Measurements from ENCODE around the gene TYMP.
A peak's percentile ranks its signal among the peaks of the same experiment; 100 is the strongest.

The TYMP gene

GRCh38 chr22:50529416-50529896 lies 356 bp downstream of the TYMP start:
- Histone ChIP-seq H3K4me3 (peak overlapping the region; percentile 44 to 53), H3K36me3 (no peaks in the 10 kb centered on the region), H3K27ac (peak overlapping the region; percentile 57 to 69), H3K4me1 (peaks cover 0 to 57% (median 42%) of the 10 kb centered on the region in 4 donors), H3K27me3 (peaks cover 6 to 55% of the 10 kb centered on the region in 2 donors), H3K9me3 (no peaks in the 10 kb centered on the region)
- intact Hi-C loops (cut with DNase I; ENCODE audit: low total_unique reads): loop anchor here (5.0 kb wide), 1 partner anchor 53 kb away; the partner anchor contains the start of gene CHKB
- no peak for TF ChIP-seq CTCF (IDR thresholded peaks at IDR 0.05)
- no peak for DNase-seq

GRCh38 chr22:50528682-50529415 lies 963 bp downstream of the TYMP start:
- H3K4me1 ChIP-seq: peaks cover 0 to 63% (median 48%) of the 10 kb centered on the region in 4 donors
- H3K27ac ChIP-seq: peak overlapping the region in 1 of 2 donors; percentile 57
- peaks cover 0 to 3% (median 0%) of the 10 kb centered on the region in 3 donors for H3K36me3 ChIP-seq
- H3K27me3 ChIP-seq: peaks cover 6 to 49% of the 10 kb centered on the region in 2 donors
- TF ChIP-seq CTCF (IDR thresholded peaks at IDR 0.05): no peak
- H3K9me3 ChIP-seq: no peaks in the 10 kb centered on the region
- peak overlapping the region; percentile 44 to 53 for H3K4me3 ChIP-seq
- no peak for DNase-seq
- intact Hi-C loops (cut with DNase I; ENCODE audit: low total_unique reads): loop anchor here (5.0 kb wide), 1 partner anchor 53 kb away; the partner anchor contains the start of gene CHKB

- H3K27me3 ChIP-seq: peaks cover 6 to 42% of the 10 kb centered on the region in 2 donors
- TF ChIP-seq CTCF (IDR thresholded peaks at IDR 0.05): no peak
- no peak overlapping the region for H3K27ac ChIP-seq
- H3K9me3 ChIP-seq: no peaks in the 10 kb centered on the region
- no peak for DNase-seq
- H3K4me1 ChIP-seq: peaks cover 0 to 65% (median 48%) of the 10 kb centered on the region in 4 donors
- H3K36me3 ChIP-seq: peaks cover 3 to 11% (median 6%) of the 10 kb centered on the region in 3 donors
- intact Hi-C loops (cut with DNase I; ENCODE audit: low total_unique reads): loop anchor here (5.0 kb wide), 1 partner anchor 54 kb away; the partner anchor contains the start of gene CHKB
- no peak overlapping the region for H3K4me3 ChIP-seq
Observed at GRCh38 chr22:50527921-50528681, 1.7 kb downstream of the TYMP start.

- intact Hi-C loops (cut with DNase I; ENCODE audit: low total_unique reads): loop anchor here (5.0 kb wide), 1 partner anchor 55 kb away; the partner anchor contains the start of gene CHKB
- peaks cover 13 to 21% (median 16%) of the 10 kb centered on the region in 3 donors for H3K36me3 ChIP-seq
- H3K27ac ChIP-seq: peak overlapping the region; percentile 86 to 87
- peaks cover 0 to 60% (median 43%) of the 10 kb centered on the region in 4 donors for H3K4me1 ChIP-seq
- H3K4me3 ChIP-seq: peak overlapping the region; percentile 65 to 77
- TF ChIP-seq CTCF (IDR thresholded peaks at IDR 0.05): no peak
- peaks cover 6 to 32% of the 10 kb centered on the region in 2 donors for H3K27me3 ChIP-seq
- DNase-seq: peak; percentile 66 to 81
- H3K9me3 ChIP-seq: no peaks in the 10 kb centered on the region
Observed at GRCh38 chr22:50526834-50527801, 2.7 kb downstream of the TYMP start.

Data from tibial artery (tissue), 4 donors.